Measurements from ENCODE around the gene BRINP1.

GRCh38 chr9:119349351-119349825, 19.8 kb downstream of the BRINP1 start:
- TF ChIP-seq POLR2A (IDR thresholded peaks at IDR 0.05), result no peak
- TF ChIP-seq, protein P1, sequence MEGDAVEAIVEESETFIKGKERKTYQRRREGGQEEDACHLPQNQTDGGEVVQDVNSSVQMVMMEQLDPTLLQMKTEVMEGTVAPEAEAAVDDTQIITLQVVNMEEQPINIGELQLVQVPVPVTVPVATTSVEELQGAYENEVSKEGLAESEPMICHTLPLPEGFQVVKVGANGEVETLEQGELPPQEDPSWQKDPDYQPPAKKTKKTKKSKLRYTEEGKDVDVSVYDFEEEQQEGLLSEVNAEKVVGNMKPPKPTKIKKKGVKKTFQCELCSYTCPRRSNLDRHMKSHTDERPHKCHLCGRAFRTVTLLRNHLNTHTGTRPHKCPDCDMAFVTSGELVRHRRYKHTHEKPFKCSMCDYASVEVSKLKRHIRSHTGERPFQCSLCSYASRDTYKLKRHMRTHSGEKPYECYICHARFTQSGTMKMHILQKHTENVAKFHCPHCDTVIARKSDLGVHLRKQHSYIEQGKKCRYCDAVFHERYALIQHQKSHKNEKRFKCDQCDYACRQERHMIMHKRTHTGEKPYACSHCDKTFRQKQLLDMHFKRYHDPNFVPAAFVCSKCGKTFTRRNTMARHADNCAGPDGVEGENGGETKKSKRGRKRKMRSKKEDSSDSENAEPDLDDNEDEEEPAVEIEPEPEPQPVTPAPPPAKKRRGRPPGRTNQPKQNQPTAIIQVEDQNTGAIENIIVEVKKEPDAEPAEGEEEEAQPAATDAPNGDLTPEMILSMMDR (IDR thresholded peaks at IDR 0.05), result no peak
